Measurements from ENCODE around the gene MEPE.

DNA sequence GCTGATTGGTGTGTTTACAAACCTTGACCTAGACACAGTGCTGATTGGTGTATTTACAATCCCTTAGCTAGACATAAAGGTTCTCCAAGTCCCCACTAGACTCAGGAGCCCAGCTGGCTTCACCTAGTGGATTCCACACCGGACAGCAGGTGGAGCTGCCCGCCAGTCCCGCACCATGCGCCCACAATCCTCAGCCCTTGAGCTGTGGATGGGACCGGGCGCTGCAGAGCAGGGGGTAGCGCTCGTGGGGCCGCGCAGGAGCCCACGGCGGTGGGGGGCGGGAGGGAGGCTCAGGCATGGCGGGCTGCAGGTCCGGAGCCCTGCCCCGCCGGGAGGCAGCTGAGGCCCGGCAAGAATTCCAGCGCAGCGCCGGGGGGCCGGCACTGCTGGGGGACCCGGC, 30.7 kb downstream of the MEPE start:
- TF ChIP-seq TAF1 (IDR thresholded peaks at IDR 0.05; ENCODE audit: low read depth) (no peak), EP300 (conservative IDR thresholded peaks at IDR 0.05; ENCODE audit: poor library complexity, severe bottlenecking) (no peak), MXI1 (conservative IDR thresholded peaks at IDR 0.05; ENCODE audit: poor library complexity, severe bottlenecking) (no peak), POLR2AphosphoS5 (IDR thresholded peaks at IDR 0.05) (no peak), EZH2 (IDR thresholded peaks at IDR 0.05; ENCODE audit: borderline replicate concordance, insufficient read depth, low read length, poor library complexity, severe bottlenecking) (no peak), SMC3 (conservative IDR thresholded peaks at IDR 0.05; ENCODE audit: poor library complexity) (no peak)
- TF ChIP-seq, protein P1, sequence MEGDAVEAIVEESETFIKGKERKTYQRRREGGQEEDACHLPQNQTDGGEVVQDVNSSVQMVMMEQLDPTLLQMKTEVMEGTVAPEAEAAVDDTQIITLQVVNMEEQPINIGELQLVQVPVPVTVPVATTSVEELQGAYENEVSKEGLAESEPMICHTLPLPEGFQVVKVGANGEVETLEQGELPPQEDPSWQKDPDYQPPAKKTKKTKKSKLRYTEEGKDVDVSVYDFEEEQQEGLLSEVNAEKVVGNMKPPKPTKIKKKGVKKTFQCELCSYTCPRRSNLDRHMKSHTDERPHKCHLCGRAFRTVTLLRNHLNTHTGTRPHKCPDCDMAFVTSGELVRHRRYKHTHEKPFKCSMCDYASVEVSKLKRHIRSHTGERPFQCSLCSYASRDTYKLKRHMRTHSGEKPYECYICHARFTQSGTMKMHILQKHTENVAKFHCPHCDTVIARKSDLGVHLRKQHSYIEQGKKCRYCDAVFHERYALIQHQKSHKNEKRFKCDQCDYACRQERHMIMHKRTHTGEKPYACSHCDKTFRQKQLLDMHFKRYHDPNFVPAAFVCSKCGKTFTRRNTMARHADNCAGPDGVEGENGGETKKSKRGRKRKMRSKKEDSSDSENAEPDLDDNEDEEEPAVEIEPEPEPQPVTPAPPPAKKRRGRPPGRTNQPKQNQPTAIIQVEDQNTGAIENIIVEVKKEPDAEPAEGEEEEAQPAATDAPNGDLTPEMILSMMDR (IDR thresholded peaks at IDR 0.05; ENCODE audit: poor library complexity, severe bottlenecking): no peak
